Loucy (cell line): Measurements from ENCODE around the gene CHN2.

ENCODE experiments used
- EZH2phosphoT487 ChIP-seq: fragments of 200-600 bp; IDR thresholded peaks from 2 replicates; pipeline ENCODE4 v1.6.1; 2018; ENCODE audit warnings: antibody characterized with exemption, mild to moderate bottlenecking, moderate library complexity, borderline replicate concordance
- TF ChIP-seq, protein P1 (sequence below): fragments of 200-600 bp; sonication (generic); conservative IDR thresholded peaks from 2 replicates; pipeline ENCODE4 v1.5.1; 2014; ENCODE audit warnings: mild to moderate bottlenecking, antibody characterized with exemption, low read length

DNA sequence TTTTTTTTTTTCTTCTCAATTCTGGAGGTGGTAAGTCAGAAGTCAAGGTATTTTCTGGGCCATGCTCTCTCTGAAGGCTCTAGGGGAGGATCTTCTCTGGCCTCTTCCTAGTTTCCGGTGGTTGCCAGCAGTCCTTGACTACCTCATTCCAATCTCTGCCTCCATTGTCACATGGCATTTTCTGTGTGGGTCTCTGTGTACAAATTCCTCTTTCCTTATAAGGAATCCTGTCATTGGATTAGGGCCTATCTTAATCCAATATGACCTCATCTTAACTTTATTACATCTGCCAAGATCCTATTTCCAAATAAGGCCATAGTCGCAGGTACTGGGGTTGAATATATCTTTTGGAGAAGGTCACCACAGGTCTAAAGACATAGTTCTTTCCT is 239.8 kb downstream of the CHN2 start:
- TF ChIP-seq, protein P1, sequence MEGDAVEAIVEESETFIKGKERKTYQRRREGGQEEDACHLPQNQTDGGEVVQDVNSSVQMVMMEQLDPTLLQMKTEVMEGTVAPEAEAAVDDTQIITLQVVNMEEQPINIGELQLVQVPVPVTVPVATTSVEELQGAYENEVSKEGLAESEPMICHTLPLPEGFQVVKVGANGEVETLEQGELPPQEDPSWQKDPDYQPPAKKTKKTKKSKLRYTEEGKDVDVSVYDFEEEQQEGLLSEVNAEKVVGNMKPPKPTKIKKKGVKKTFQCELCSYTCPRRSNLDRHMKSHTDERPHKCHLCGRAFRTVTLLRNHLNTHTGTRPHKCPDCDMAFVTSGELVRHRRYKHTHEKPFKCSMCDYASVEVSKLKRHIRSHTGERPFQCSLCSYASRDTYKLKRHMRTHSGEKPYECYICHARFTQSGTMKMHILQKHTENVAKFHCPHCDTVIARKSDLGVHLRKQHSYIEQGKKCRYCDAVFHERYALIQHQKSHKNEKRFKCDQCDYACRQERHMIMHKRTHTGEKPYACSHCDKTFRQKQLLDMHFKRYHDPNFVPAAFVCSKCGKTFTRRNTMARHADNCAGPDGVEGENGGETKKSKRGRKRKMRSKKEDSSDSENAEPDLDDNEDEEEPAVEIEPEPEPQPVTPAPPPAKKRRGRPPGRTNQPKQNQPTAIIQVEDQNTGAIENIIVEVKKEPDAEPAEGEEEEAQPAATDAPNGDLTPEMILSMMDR = no peak
- no peak for TF ChIP-seq EZH2phosphoT487
